HepG2 (cell line): ENCODE measurements around the gene LRRC27. TPM values are rescaled to one million over a fixed set of nuclear protein-coding genes. Genes with fewer than 3 reads are reported as not detected.

Experiments used
- ATAC-seq: fragments of 200-7000 bp; cut with Tn5 transposase; 3 replicates; pipeline ENCODE4 v1.9.1; 2020; ENCODE audit warnings: mild to moderate bottlenecking, moderate library complexity
- BruUV-seq: library from RNA; stranded (reverse); fragments of 400-500 nt; replicated peaks from 2 replicates; lab custom pipeline; 2021; lab: Mats Ljungman, UMichigan
- CTCF ChIA-PET: fragments of 300-600 bp; formaldehyde crosslinking; extraction: SDS; loops from one replicate; lab custom pipeline; 2021; ENCODE audit warnings: low total read pairs, inconsistent platforms, low intra/inter-chr PET ratio; lab: Yijun Ruan, JAX
- POLR2A ChIA-PET: fragments of 350-600 bp; sonication (Branson Sonifier 250); formaldehyde crosslinking; loops from one replicate; lab custom pipeline; 2020; ENCODE audit warnings: antibody characterized with exemption, inconsistent platforms; lab: Yijun Ruan, JAX
- DNase-seq: peaks from one replicate; pipeline ENCODE4 v3.0.0-alpha.2; 2015; ENCODE audit warnings: low spot score
- FAIRE-seq: peaks from 3 replicates; lab custom pipeline; 2011; peaks lifted over from hg19 to GRCh38; lab: Jason Lieb, UNC
- H2AFZ ChIP-seq: one replicate; pipeline ENCODE4 v1.6.1; 2011; ENCODE audit warnings: low read length, inconsistent platforms
- H3K27ac ChIP-seq: fragments of 300-600 bp; 3 replicates; pipeline ENCODE4 v1.8.0; 2011; ENCODE audit warnings: mixed run types, mild to moderate bottlenecking, mixed read lengths, low read length, inconsistent platforms; ENCODE audit not compliant: insufficient read depth; ENCODE audit errors: extremely low read length
- H3K27me3 ChIP-seq, 2 experiments: fragments of 200-600 bp in 1 of 2; 2 replicates in 1 of 2; 3 replicates in 1 of 2; pipeline versions ENCODE4 v1.6.0 to v1.8.0; 2011; ENCODE audit warnings: low read length in 2 of 2, mild to moderate bottlenecking in 2 of 2, moderate library complexity in 2 of 2, inconsistent platforms in 1 of 2; ENCODE audit not compliant: insufficient read depth in 2 of 2, control insufficient read depth in 1 of 2
- H3K36me3 ChIP-seq, 2 experiments: fragments of 200-600 bp in 1 of 2; replicated peaks in 1 of 2; 2 replicates in 1 of 2; 3 replicates in 1 of 2; pipeline versions ENCODE4 v1.5.1 to v1.8.0; 2011; ENCODE audit warnings: low read length in 2 of 2, inconsistent platforms in 1 of 2; ENCODE audit not compliant: insufficient read depth in 2 of 2, control insufficient read depth in 1 of 2
- H3K4me1 ChIP-seq: 2 replicates; pipeline ENCODE4 v1.5.1; 2012; ENCODE audit warnings: low read length, inconsistent platforms; ENCODE audit not compliant: insufficient read depth
- H3K4me2 ChIP-seq: 2 replicates; pipeline ENCODE4 v1.6.0; 2011; ENCODE audit warnings: low read depth, low read length, inconsistent platforms
- H3K4me3 ChIP-seq, 3 experiments: fragments of 200-600 bp in 1 of 3; sonication (generic), shearing (Covaris generic) in 1 of 3; replicated peaks in 1 of 3; 2 replicates each; pipeline ENCODE4 v1.5.1; 2011 to 2016; ENCODE audit warnings: low read length in 3 of 3, inconsistent platforms in 2 of 3, low read depth in 2 of 3, mild to moderate bottlenecking in 2 of 3, control low read depth in 1 of 3, mixed read lengths in 1 of 3; ENCODE audit not compliant: insufficient read depth in 1 of 3
- H3K79me2 ChIP-seq: one replicate; pipeline ENCODE4 v1.6.1; 2011; ENCODE audit warnings: low read length, inconsistent platforms; ENCODE audit not compliant: insufficient read depth
- H3K9ac ChIP-seq: 2 replicates; pipeline ENCODE4 v1.6.0; 2011; ENCODE audit warnings: mild to moderate bottlenecking, low read depth, low read length, inconsistent platforms; ENCODE audit not compliant: insufficient read depth
- H3K9me3 ChIP-seq: 2 replicates; pipeline ENCODE4 v1.5.1; 2012; ENCODE audit warnings: mild to moderate bottlenecking, low read length
- H4K20me1 ChIP-seq: 2 replicates; pipeline ENCODE4 v1.6.0; 2011; ENCODE audit warnings: inconsistent platforms, mild to moderate bottlenecking, low read length, moderate library complexity; ENCODE audit not compliant: insufficient read depth
- CENPT ChIP-seq: sonication (generic); formaldehyde crosslinking; IDR thresholded peaks from 2 replicates; pipeline ENCODE4 v1.8.0; 2022; ENCODE audit warnings: low read depth, mild to moderate bottlenecking, moderate library complexity, missing genetic modification reagents
- CERS6 ChIP-seq: sonication (generic); formaldehyde crosslinking; IDR thresholded peaks from 2 replicates; pipeline ENCODE4 v1.5.0; 2020; ENCODE audit warnings: missing genetic modification reagents
- HHEX ChIP-seq: IDR thresholded peaks from 2 replicates; pipeline ENCODE4 v1.6.1; 2016; ENCODE audit warnings: control low read depth
- PLSCR1 ChIP-seq: sonication (generic); formaldehyde crosslinking; IDR thresholded peaks from 2 replicates; pipeline ENCODE4 v1.5.0; 2020; ENCODE audit warnings: missing genetic modification reagents, mild to moderate bottlenecking, borderline replicate concordance
- SOX13 ChIP-seq, 3 experiments: fragments of 450-650 bp in 1 of 3; sonication (generic) in 1 of 3; formaldehyde crosslinking in 1 of 3; IDR thresholded peaks in 2 of 3; conservative IDR thresholded peaks in 1 of 3; 2 replicates each; pipeline versions ENCODE4 v1.5.0 to v1.6.1; 2016 to 2020; ENCODE audit warnings: antibody characterized with exemption in 1 of 3, mild to moderate bottlenecking in 1 of 3, missing compliant biosample characterization in 1 of 3, missing genetic modification reagents in 1 of 3, moderate library complexity in 1 of 3
- ZFP1 ChIP-seq: IDR thresholded peaks from 2 replicates; pipeline ENCODE4 v1.6.1; 2016
- ZNF335 ChIP-seq: sonication (generic); formaldehyde crosslinking; IDR thresholded peaks from 2 replicates; pipeline ENCODE4 v1.4.0; 2020; ENCODE audit warnings: missing genetic modification reagents
- WGBS: methylation state at CpG from one replicate; pipeline ENCODE4 v1.1.6; 2017; ENCODE audit warnings: low lambda C conversion rate; 5-methylcytosine and 5-hydroxymethylcytosine counted together
- in situ Hi-C: cut with HindIII; loops from 2 replicates; pipeline ENCODE4 v1.10.0; 2017; ENCODE audit warnings: low pct_unique_long_range_greater_than_20kb; ENCODE audit not compliant: extremely low pct_ligation_motif_present
- intact Hi-C: fragments of 100-400 bp; cut with micrococcal nuclease; formaldehyde crosslinking; loops from one replicate; pipeline ENCODE4 v1.10.0; 2022; ENCODE audit not compliant: unreplicated experiment
- polyA plus RNA-seq, 8 experiments: library from polyadenylated mRNA; depleted of rRNA in 3 of 8; stranded (reverse) in 7 of 8; unstranded in 1 of 8; fragments of >200 nt; fragmentation: Illumina TruSeq in 4 of 8; extraction: Trizol in 4 of 8; gene quantifications; 2 replicates each; pipeline versions ENCODE4 v1.2.1 to v1.2.3, GENCODE V29; 2011 to 2016; ENCODE audit warnings: low read depth in 4 of 8, missing spikeins in 1 of 8, mixed read lengths in 1 of 8; ENCODE audit not compliant: insufficient read depth in 1 of 8
- total RNA-seq, 5 experiments: library from RNA; depleted of rRNA; stranded (reverse); fragments of >200 nt; fragmentation: Illumina TruSeq; extraction: Trizol; gene quantifications; 2 replicates each; pipeline ENCODE4 v1.2.3, GENCODE V29; 2016; ENCODE audit warnings: low read depth in 1 of 5
- TF ChIP-seq, protein P1 (sequence below): sonication (generic); formaldehyde crosslinking; IDR thresholded peaks from 2 replicates; pipeline ENCODE4 v1.4.0; 2020; ENCODE audit warnings: missing genetic modification reagents
- TF ChIP-seq, protein P2 (sequence below): sonication (generic); formaldehyde crosslinking; IDR thresholded peaks from 2 replicates; pipeline ENCODE4 v1.5.0; 2020; ENCODE audit warnings: mild to moderate bottlenecking, missing genetic modification reagents, borderline replicate concordance
- TF ChIP-seq, protein P3 (sequence below): sonication (generic); formaldehyde crosslinking; IDR thresholded peaks from 2 replicates; pipeline ENCODE4 v1.4.0; 2020; ENCODE audit warnings: missing genetic modification reagents, borderline replicate concordance

Gene LRRC27
- total and polyA plus RNA-seq, 2 of the 13 experiments (the other 11 are each of a cell fraction or from before 2014, with no cell fraction given): 4.2 to 4.6 TPM

DNA sequence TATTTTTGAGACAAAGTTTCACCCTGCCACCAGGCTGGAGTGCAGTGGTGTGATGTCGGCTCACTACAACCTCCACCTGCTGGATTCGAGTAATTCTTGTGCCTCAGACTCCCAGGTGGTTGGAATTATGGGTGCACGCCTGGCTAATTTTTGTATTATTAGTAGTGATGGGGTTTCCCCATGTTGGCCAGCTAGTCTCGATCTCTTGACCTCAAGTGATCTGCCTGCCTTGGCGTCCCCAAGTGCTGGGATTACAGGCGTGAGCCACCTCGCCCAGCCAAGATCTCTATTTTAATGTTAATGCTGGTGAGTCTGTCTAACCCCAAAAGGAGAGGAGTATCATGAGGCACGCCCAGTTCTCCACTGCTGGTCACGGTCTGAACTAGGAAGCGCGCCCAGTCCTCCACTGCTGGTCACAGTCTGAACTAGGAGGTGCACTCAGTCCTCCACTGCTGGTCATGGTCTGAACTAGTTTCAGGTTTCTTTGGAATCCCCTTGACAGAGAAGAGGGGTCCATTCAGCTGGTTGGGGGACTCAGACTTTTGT is 5.6 kb upstream of the LRRC27 start:
- ATAC-seq (no peak), DNase-seq (no peak), FAIRE-seq (no peak)
- Histone ChIP-seq H4K20me1 (no peaks in the 10 kb centered on the region; the same call in 1 of the 2 replicates), H3K4me1 (peaks cover 34% of the 10 kb centered on the region), H3K4me2 (no peak overlapping the region), H3K9ac (no peak overlapping the region), H2AFZ (no peak overlapping the region), H3K27me3 (no peaks in the 10 kb centered on the region; a peak in 1 of 5 replicates), H3K4me3 (no peak overlapping the region), H3K27ac (no peak overlapping the region), H3K36me3 (peaks cover 1 to 3% of the 10 kb centered on the region in 2 experiments; a peak in 1 of 5 replicates), H3K9me3 (no peaks in the 10 kb centered on the region), H3K79me2 (peaks cover 30% of the 10 kb centered on the region)
- WGBS: 98% methylated on average over 11 of the region's 11 CpGs
- BruUV-seq: no TSS peak
- intact Hi-C loops (no loop called here), in situ Hi-C loops (no loop called here)
- ChIA-PET CTCF (no interaction called here), POLR2A (no interaction called here)
- no peak for TF ChIP-seq CERS6 (CRISPR knock-in tag)
- TF ChIP-seq PLSCR1: no peak
- TF ChIP-seq SOX13 (IDR thresholded peaks at IDR 0.05): no peak
- TF ChIP-seq SOX13 (CRISPR knock-in tag; conservative IDR thresholded peaks at IDR 0.05 in 1 of 2, IDR thresholded peaks at IDR 0.05 in 1 of 2): no peak
- TF ChIP-seq, protein P1, sequence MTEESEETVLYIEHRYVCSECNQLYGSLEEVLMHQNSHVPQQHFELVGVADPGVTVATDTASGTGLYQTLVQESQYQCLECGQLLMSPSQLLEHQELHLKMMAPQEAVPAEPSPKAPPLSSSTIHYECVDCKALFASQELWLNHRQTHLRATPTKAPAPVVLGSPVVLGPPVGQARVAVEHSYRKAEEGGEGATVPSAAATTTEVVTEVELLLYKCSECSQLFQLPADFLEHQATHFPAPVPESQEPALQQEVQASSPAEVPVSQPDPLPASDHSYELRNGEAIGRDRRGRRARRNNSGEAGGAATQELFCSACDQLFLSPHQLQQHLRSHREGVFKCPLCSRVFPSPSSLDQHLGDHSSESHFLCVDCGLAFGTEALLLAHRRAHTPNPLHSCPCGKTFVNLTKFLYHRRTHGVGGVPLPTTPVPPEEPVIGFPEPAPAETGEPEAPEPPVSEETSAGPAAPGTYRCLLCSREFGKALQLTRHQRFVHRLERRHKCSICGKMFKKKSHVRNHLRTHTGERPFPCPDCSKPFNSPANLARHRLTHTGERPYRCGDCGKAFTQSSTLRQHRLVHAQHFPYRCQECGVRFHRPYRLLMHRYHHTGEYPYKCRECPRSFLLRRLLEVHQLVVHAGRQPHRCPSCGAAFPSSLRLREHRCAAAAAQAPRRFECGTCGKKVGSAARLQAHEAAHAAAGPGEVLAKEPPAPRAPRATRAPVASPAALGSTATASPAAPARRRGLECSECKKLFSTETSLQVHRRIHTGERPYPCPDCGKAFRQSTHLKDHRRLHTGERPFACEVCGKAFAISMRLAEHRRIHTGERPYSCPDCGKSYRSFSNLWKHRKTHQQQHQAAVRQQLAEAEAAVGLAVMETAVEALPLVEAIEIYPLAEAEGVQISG (CRISPR knock-in tag): no peak
- TF ChIP-seq CENPT (CRISPR knock-in tag): no peak
- TF ChIP-seq, protein P2, sequence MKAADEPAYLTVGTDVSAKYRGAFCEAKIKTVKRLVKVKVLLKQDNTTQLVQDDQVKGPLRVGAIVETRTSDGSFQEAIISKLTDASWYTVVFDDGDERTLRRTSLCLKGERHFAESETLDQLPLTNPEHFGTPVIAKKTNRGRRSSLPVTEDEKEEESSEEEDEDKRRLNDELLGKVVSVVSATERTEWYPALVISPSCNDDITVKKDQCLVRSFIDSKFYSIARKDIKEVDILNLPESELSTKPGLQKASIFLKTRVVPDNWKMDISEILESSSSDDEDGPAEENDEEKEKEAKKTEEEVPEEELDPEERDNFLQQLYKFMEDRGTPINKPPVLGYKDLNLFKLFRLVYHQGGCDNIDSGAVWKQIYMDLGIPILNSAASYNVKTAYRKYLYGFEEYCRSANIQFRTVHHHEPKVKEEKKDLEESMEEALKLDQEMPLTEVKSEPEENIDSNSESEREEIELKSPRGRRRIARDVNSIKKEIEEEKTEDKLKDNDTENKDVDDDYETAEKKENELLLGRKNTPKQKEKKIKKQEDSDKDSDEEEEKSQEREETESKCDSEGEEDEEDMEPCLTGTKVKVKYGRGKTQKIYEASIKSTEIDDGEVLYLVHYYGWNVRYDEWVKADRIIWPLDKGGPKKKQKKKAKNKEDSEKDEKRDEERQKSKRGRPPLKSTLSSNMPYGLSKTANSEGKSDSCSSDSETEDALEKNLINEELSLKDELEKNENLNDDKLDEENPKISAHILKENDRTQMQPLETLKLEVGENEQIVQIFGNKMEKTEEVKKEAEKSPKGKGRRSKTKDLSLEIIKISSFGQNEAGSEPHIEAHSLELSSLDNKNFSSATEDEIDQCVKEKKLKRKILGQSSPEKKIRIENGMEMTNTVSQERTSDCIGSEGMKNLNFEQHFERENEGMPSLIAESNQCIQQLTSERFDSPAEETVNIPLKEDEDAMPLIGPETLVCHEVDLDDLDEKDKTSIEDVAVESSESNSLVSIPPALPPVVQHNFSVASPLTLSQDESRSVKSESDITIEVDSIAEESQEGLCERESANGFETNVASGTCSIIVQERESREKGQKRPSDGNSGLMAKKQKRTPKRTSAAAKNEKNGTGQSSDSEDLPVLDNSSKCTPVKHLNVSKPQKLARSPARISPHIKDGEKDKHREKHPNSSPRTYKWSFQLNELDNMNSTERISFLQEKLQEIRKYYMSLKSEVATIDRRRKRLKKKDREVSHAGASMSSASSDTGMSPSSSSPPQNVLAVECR: no peak
- TF ChIP-seq ZFP1: no peak
- TF ChIP-seq, protein P3, sequence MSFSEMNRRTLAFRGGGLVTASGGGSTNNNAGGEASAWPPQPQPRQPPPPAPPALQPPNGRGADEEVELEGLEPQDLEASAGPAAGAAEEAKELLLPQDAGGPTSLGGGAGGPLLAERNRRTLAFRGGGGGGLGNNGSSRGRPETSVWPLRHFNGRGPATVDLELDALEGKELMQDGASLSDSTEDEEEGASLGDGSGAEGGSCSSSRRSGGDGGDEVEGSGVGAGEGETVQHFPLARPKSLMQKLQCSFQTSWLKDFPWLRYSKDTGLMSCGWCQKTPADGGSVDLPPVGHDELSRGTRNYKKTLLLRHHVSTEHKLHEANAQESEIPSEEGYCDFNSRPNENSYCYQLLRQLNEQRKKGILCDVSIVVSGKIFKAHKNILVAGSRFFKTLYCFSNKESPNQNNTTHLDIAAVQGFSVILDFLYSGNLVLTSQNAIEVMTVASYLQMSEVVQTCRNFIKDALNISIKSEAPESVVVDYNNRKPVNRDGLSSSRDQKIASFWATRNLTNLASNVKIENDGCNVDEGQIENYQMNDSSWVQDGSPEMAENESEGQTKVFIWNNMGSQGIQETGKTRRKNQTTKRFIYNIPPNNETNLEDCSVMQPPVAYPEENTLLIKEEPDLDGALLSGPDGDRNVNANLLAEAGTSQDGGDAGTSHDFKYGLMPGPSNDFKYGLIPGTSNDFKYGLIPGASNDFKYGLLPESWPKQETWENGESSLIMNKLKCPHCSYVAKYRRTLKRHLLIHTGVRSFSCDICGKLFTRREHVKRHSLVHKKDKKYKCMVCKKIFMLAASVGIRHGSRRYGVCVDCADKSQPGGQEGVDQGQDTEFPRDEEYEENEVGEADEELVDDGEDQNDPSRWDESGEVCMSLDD (CRISPR knock-in tag): no peak
- no peak for TF ChIP-seq ZNF335 (CRISPR knock-in tag)
- no peak for TF ChIP-seq HHEX (CRISPR knock-in tag)
